Measurements from ENCODE around the gene GRM8.

Gene GRM8

GRCh38 chr7:127209886-127210285 is 42.9 kb downstream of the GRM8 start:
- DNase-seq (ENCODE audit: insufficient read length, low spot score) (no peak), FAIRE-seq (no peak)
- no peak for TF ChIP-seq CTCF (IDR thresholded peaks at IDR 0.05; ENCODE audit: insufficient read depth, missing control alignments)

GRCh38 chr7:127208860-127209259 is 43.9 kb downstream of the GRM8 start:
- TF ChIP-seq CTCF (IDR thresholded peaks at IDR 0.05; ENCODE audit: insufficient read depth, missing control alignments) = no peak
- DNase-seq (ENCODE audit: insufficient read length, low spot score) (no peak), FAIRE-seq (no peak)

GRCh38 chr7:127208351-127208750 is 44.4 kb downstream of the GRM8 start:
- no peak for DNase-seq (ENCODE audit: insufficient read length, low spot score)
- no peak for FAIRE-seq

GRCh38 chr7:127207806-127208205 is 44.9 kb downstream of the GRM8 start:
- DNase-seq (ENCODE audit: insufficient read length, low spot score) (no peak), FAIRE-seq (no peak)
- TF ChIP-seq CTCF (IDR thresholded peaks at IDR 0.05; ENCODE audit: insufficient read depth, missing control alignments) = no peak

More at GRCh38 chr7:127208351-127208750, 44.4 kb downstream of the GRM8 start:
- TF ChIP-seq CTCF (IDR thresholded peaks at IDR 0.05; ENCODE audit: insufficient read depth, missing control alignments) = no peak

- no peak for DNase-seq (ENCODE audit: insufficient read length, low spot score)
Observed at GRCh38 chr7:127207230-127207629, 45.5 kb downstream of the GRM8 start.

GRCh38 chr7:127194571-127194970 is 58.2 kb downstream of the GRM8 start:
- FAIRE-seq = no peak
- no peak for TF ChIP-seq CTCF (IDR thresholded peaks at IDR 0.05; ENCODE audit: insufficient read depth, missing control alignments)
- DNase-seq (ENCODE audit: insufficient read length, low spot score) = no peak

More at GRCh38 chr7:127207230-127207629, 45.5 kb downstream of the GRM8 start:
- FAIRE-seq = no peak
- TF ChIP-seq CTCF (IDR thresholded peaks at IDR 0.05; ENCODE audit: insufficient read depth, missing control alignments) = no peak

GRCh38 chr7:127189886-127190285 is 62.9 kb downstream of the GRM8 start:
- DNase-seq (ENCODE audit: insufficient read length, low spot score) (no peak), FAIRE-seq (no peak)
- TF ChIP-seq CTCF (IDR thresholded peaks at IDR 0.05; ENCODE audit: insufficient read depth, missing control alignments) = no peak
